CD4-positive, CD25-positive, alpha-beta regulatory T cell (primary cell): ENCODE data around the gene GUCY2D. TPM values are rescaled to one million over a fixed set of nuclear protein-coding genes. Genes with fewer than 3 reads are reported as not detected.

Experiments used
- ATAC-seq, 2 donors: fragments of 150-1000 bp; cut with Tn5 transposase; one replicate each; pipeline ENCODE4 v1.10.0; 2021; ENCODE audit warnings: low read depth in 2 of 2, moderate number of reproducible peaks in 2 of 2, moderate library complexity in 1 of 2
- DNase-seq, 3 donors: peaks; one replicate each; pipeline versions ENCODE4 v3.0.0 to v3.0.0-alpha.2; 2012 to 2022; ENCODE audit warnings: mixed read lengths in 1 of 3
- H3K27ac ChIP-seq: one replicate; pipeline ENCODE4 v1.7.0; 2013; ENCODE audit warnings: mild to moderate bottlenecking, low read length; ENCODE audit not compliant: insufficient read depth, poor library complexity, severe bottlenecking
- H3K27me3 ChIP-seq: one replicate; pipeline ENCODE4 v1.7.0; 2013; ENCODE audit warnings: low read length; ENCODE audit not compliant: control insufficient read depth, insufficient read depth
- H3K36me3 ChIP-seq: one replicate; pipeline ENCODE4 v1.7.0; 2013; ENCODE audit warnings: mild to moderate bottlenecking, low read length, moderate library complexity; ENCODE audit not compliant: control insufficient read depth, insufficient read depth
- H3K4me1 ChIP-seq: 2 replicates; pipeline ENCODE4 v1.7.0; 2013; ENCODE audit warnings: mild to moderate bottlenecking, low read length; ENCODE audit not compliant: insufficient read depth, control insufficient read depth, poor library complexity, severe bottlenecking
- H3K4me3 ChIP-seq: one replicate; pipeline ENCODE4 v1.7.0; 2013; ENCODE audit warnings: low read depth, mild to moderate bottlenecking, low read length, moderate library complexity
- H3K9me3 ChIP-seq, 2 experiments: 1 replicate in 1 of 2; 2 replicates in 1 of 2; pipeline ENCODE4 v1.7.0; 2013; ENCODE audit warnings: low read length in 2 of 2, mild to moderate bottlenecking in 1 of 2, moderate library complexity in 1 of 2; ENCODE audit not compliant: control insufficient read depth in 2 of 2
- H3K27ac Mint-ChIP-seq, 3 donors: one replicate each; pipeline ENCODE4 v1.8.0; 2020 to 2022; ENCODE audit warnings: mild to moderate bottlenecking in 3 of 3, mixed read lengths in 3 of 3, moderate library complexity in 2 of 3
- H3K27me3 Mint-ChIP-seq: one replicate; pipeline ENCODE4 v1.8.0; 2022; ENCODE audit warnings: mild to moderate bottlenecking, mixed read lengths
- H3K36me3 Mint-ChIP-seq: one replicate; pipeline ENCODE4 v1.8.0; 2020; ENCODE audit warnings: mixed read lengths
- H3K4me1 Mint-ChIP-seq, 4 donors: one replicate each; pipeline ENCODE4 v1.8.0; 2020 to 2022; ENCODE audit warnings: mixed read lengths in 4 of 4, mild to moderate bottlenecking in 1 of 4
- H3K4me3 Mint-ChIP-seq, 4 donors: one replicate each; pipeline ENCODE4 v1.8.0; 2020 to 2022; ENCODE audit warnings: mild to moderate bottlenecking in 4 of 4, mixed read lengths in 4 of 4, moderate library complexity in 3 of 4
- H3K9me3 Mint-ChIP-seq, 7 donors: one replicate each; pipeline ENCODE4 v1.8.0; 2020 to 2022; ENCODE audit warnings: mixed read lengths in 7 of 7, mild to moderate bottlenecking in 3 of 7, moderate library complexity in 2 of 7
- polyA plus RNA-seq, 4 donors: library from polyadenylated mRNA; unstranded; fragments of 300-500 nt; fragmentation: Illumina TruSeq; gene quantifications; one replicate each; pipeline ENCODE4 v1.2.3, GENCODE V29; 2021
- total RNA-seq: library from RNA; stranded (reverse); gene quantifications from one replicate; pipeline ENCODE4 v1.2.3, GENCODE V29; 2022

Gene GUCY2D
- total and polyA plus RNA-seq, 5 donors from 2014 or later, result 0.23 TPM; not detected in 4

DNA sequence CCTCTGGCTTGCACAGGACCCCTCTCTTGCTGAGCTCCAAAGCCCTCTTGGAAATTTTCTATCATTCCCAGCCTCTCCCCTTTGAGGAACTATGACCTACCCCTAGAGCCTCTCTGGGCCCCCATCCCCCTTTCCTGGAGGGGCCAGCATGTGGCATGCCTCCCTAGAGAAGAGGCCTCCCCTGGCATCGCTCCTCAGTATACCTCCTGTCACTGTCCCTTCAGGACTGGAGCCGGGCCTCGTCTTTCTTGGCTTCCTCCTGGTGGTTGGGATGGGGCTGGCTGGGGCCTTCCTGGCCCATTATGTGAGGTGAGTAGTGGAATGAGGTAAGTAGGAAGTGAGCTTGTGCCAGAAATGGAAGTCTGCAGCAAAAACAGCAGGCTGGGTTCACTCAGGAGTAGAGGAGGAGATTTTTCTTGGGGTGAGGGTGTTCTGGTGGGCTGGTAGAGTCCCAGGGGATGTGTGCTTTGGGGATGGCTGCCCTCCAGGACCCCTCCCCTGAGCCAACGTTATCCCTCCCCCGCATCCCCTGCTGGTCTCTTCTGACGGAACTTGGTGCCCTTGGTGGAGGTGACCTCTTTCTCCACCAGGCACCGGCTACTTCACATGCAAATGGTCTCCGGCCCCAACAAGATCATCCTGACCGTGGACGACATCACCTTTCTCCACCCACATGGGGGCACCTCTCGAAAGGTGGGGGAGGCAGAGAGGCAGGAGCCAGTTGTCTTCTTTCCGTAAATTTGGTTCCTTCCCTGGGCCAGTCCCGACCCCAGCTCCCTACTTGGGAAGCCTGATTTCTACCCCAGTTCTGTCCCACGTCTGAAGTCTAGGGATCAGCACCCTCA lies 4.6 kb downstream of the GUCY2D start:
- Histone ChIP-seq H3K36me3 (no peaks in the 10 kb centered on the region), H3K9me3 (no peaks in the 10 kb centered on the region), H3K27ac (no peak overlapping the region), H3K4me1 (peaks cover 7% of the 10 kb centered on the region), H3K27me3 (peaks cover 7% of the 10 kb centered on the region), H3K4me3 (no peak overlapping the region)
- no peaks in the 10 kb centered on the region for H3K36me3 Mint-ChIP-seq
- peaks cover 31% of the 10 kb centered on the region for H3K27me3 Mint-ChIP-seq
- ATAC-seq (no peak), DNase-seq (no peak)
- peaks cover 0 to 3% (median 2%) of the 10 kb centered on the region in 4 donors for H3K4me1 Mint-ChIP-seq
- peaks cover 0 to under 1% (median 0%) of the 10 kb centered on the region in 7 donors for H3K9me3 Mint-ChIP-seq
- H3K27ac Mint-ChIP-seq, result no peak overlapping the region
- no peak overlapping the region for H3K4me3 Mint-ChIP-seq

DNA sequence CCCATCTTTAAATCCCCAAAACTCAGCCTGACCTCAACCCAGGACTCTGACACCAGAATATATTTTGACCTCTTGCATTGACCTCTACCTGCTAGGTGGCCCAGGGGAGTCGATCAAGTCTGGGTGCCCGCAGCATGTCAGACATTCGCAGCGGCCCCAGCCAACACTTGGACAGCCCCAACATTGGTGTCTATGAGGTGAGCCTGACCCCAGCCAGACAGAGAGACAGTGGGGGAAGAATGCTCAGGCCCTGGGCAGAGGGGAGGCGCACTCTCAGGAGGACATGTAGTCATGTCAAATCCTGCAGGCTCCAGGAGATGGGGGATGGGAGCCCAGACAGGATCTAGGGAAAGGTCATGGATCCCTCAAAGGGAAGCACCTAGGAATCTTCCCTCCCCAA lies 5.4 kb downstream of the GUCY2D start:
- H3K36me3 ChIP-seq, result no peaks in the 10 kb centered on the region
- no peak for ATAC-seq
- H3K4me3 Mint-ChIP-seq, result no peak overlapping the region
- no peak overlapping the region for H3K27ac ChIP-seq
- H3K9me3 ChIP-seq, result no peaks in the 10 kb centered on the region
- no peaks in the 10 kb centered on the region for H3K36me3 Mint-ChIP-seq
- H3K27me3 Mint-ChIP-seq, result peaks cover 28% of the 10 kb centered on the region
- H3K4me3 ChIP-seq, result no peak overlapping the region
- no peaks in the 10 kb centered on the region for H3K4me1 Mint-ChIP-seq
- no peaks in the 10 kb centered on the region for H3K4me1 ChIP-seq
- no peak overlapping the region for H3K27ac Mint-ChIP-seq
- H3K9me3 Mint-ChIP-seq, result no peaks in the 10 kb centered on the region
- DNase-seq, result no peak
- H3K27me3 ChIP-seq, result peaks cover 3% of the 10 kb centered on the region

DNA sequence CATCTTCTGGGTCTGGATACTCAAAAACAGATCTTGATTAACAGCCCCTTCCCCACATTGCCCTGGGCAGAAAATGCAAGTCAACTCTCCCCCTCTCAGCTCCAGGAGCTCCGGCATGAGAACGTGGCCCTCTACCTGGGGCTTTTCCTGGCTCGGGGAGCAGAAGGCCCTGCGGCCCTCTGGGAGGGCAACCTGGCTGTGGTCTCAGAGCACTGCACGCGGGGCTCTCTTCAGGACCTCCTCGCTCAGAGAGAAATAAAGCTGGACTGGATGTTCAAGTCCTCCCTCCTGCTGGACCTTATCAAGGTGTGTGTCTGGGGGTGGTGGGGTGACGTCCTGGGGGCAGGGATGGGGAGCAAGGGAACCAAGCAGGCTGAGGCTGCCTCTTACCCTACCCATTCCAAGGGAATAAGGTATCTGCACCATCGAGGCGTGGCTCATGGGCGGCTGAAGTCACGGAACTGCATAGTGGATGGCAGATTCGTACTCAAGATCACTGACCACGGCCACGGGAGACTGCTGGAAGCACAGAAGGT lies 9.7 kb downstream of the GUCY2D start:
- H3K27me3 Mint-ChIP-seq, result peaks cover 22% of the 10 kb centered on the region
- peaks cover 12% of the 10 kb centered on the region for H3K4me1 ChIP-seq
- H3K27me3 ChIP-seq, result peaks cover 3% of the 10 kb centered on the region

DNA sequence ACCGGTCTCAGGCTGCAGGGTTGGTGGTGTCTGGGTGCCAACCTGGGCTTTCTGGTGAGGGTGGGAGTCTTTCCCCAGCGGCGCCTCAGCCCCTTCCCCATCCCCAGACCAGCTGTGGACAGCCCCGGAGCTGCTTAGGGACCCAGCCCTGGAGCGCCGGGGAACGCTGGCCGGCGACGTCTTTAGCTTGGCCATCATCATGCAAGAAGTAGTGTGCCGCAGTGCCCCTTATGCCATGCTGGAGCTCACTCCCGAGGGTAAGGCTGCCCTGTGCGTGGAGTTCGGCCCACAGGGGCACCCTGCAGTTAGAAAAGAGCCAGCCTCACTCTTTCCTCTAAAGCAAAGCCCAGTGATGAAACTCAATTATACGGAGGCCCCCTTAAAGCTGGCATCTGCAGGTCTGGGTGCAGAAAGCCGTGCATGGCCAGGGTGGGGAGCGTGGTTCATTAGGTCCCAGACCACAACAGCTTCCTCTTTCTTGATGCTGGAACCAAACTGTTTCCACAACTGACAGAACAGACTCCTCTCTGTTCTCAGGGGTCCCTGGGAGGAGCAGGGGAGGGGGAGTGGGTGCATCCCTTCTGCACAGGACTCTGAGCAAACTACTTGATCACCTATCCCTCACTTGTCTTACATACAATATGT lies 10.7 kb downstream of the GUCY2D start:
- ATAC-seq (no peak), DNase-seq (no peak)
- Mint-ChIP-seq H3K9me3 (no peaks in the 10 kb centered on the region), H3K4me3 (no peak overlapping the region), H3K27ac (no peak overlapping the region), H3K36me3 (no peaks in the 10 kb centered on the region), H3K27me3 (peaks cover 25% of the 10 kb centered on the region), H3K4me1 (peaks cover 0 to 11% (median 5%) of the 10 kb centered on the region in 4 donors)
- Histone ChIP-seq H3K4me3 (no peak overlapping the region), H3K27ac (no peak overlapping the region), H3K4me1 (peaks cover 12% of the 10 kb centered on the region), H3K36me3 (no peaks in the 10 kb centered on the region), H3K27me3 (peaks cover 4% of the 10 kb centered on the region), H3K9me3 (no peaks in the 10 kb centered on the region)

More for the DNA sequence above, 9.7 kb downstream of the GUCY2D start:
- no peak overlapping the region for H3K4me3 Mint-ChIP-seq
- peak overlapping the region in 1 of 3 donors; percentile 26 for H3K27ac Mint-ChIP-seq
- DNase-seq (no peak), ATAC-seq (no peak)
- Histone ChIP-seq H3K36me3 (no peaks in the 10 kb centered on the region), H3K27ac (no peak overlapping the region), H3K9me3 (no peaks in the 10 kb centered on the region), H3K4me3 (no peak overlapping the region)
- peaks cover 0 to 11% (median 5%) of the 10 kb centered on the region in 4 donors for H3K4me1 Mint-ChIP-seq
- no peaks in the 10 kb centered on the region for H3K9me3 Mint-ChIP-seq
- H3K36me3 Mint-ChIP-seq, result no peaks in the 10 kb centered on the region

DNA sequence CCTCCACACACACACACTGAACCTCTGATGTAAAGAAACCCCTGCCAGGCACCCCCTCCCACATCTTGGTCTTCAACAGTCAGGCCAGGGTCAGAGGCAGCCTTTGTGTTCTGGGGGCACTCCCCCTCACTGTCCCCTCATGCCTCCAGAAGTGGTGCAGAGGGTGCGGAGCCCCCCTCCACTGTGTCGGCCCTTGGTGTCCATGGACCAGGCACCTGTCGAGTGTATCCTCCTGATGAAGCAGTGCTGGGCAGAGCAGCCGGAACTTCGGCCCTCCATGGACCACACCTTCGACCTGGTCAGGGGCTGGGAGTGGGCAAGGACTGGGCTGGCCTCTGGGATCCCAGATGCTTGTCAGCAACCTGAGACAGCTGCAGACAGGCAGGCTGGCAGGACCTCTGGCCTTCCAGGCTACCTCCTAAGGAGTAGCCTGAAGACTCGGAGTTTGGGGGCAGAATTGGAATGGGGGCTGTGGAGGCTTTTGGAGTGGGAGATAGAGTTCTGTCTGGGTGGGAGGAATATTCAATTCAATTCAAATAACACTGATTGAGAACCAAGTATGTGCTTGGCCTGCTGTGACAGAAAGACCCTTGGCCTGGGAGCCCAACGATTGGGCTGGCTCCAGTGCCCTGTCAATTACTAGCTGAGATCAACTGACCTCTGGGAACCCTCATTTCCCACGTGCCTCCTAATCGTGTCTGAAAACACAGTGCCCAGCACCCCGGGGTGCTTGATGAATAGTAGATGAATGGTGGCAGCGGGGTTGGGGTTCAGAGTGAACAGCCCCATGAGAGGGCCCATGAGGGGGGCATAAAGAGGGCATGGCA lies 11.5 kb downstream of the GUCY2D start:
- Mint-ChIP-seq H3K9me3 (no peaks in the 10 kb centered on the region), H3K27me3 (peaks cover 30% of the 10 kb centered on the region), H3K27ac (no peak overlapping the region), H3K4me3 (peak overlapping the region in 1 of 4 donors; percentile 25), H3K36me3 (no peaks in the 10 kb centered on the region), H3K4me1 (peaks cover 0 to 11% (median 8%) of the 10 kb centered on the region in 4 donors)
- no peaks in the 10 kb centered on the region for H3K9me3 ChIP-seq
- H3K27me3 ChIP-seq, result peaks cover 4% of the 10 kb centered on the region
- H3K36me3 ChIP-seq, result no peaks in the 10 kb centered on the region
- no peak overlapping the region for H3K4me3 ChIP-seq
- H3K4me1 ChIP-seq, result peaks cover 12% of the 10 kb centered on the region
- DNase-seq, result no peak
- no peak for ATAC-seq
- no peak overlapping the region for H3K27ac ChIP-seq

DNA sequence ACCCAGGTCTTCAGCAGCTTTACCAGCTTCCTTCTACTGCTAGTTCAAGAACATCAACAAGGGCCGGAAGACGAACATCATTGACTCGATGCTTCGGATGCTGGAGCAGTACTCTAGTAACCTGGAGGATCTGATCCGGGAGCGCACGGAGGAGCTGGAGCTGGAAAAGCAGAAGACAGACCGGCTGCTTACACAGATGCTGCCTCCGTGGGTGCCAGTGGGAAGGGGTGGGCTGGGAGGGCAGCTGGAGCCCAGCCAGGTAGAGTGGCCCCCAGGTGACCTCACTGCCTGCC lies 12.1 kb downstream of the GUCY2D start:
- Mint-ChIP-seq H3K27me3 (peaks cover 35% of the 10 kb centered on the region), H3K4me1 (peaks cover 0 to 11% (median 8%) of the 10 kb centered on the region in 4 donors), H3K4me3 (peak overlapping the region in 1 of 4 donors; percentile 25), H3K36me3 (no peaks in the 10 kb centered on the region), H3K9me3 (no peaks in the 10 kb centered on the region), H3K27ac (no peak overlapping the region)
- Histone ChIP-seq H3K9me3 (no peaks in the 10 kb centered on the region), H3K4me3 (no peak overlapping the region), H3K36me3 (no peaks in the 10 kb centered on the region), H3K4me1 (peaks cover 12% of the 10 kb centered on the region), H3K27ac (no peak overlapping the region), H3K27me3 (peaks cover 4% of the 10 kb centered on the region)
- no peak for DNase-seq
- ATAC-seq, result no peak

DNA sequence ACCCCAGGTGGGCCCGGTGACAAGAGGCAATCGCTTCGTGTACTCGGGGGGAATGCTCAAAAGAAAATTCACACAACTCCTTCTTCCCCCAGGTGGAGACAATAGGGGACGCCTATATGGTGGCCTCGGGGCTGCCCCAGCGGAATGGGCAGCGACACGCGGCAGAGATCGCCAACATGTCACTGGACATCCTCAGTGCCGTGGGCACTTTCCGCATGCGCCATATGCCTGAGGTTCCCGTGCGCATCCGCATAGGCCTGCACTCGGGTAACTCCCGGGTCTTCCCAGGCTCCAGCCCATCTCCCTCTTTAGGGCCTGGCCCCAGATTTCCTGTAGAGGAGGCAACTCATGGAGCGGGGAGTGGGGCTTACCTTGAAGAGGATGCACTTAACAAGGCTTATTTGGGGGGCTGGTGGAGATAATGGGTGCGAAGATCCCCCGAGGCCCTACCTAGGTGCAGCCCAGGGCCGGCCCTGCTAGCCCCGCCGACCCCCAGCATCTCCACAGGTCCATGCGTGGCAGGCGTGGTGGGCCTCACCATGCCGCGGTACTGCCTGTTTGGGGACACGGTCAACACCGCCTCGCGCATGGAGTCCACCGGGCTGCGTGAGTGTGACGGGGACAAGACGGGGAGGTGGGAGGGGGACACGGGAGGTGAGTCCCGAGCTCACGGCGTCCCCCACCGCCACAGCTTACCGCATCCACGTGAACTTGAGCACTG lies 13.0 kb downstream of the GUCY2D start:
- H3K27ac ChIP-seq, result no peak overlapping the region
- Mint-ChIP-seq H3K9me3 (no peaks in the 10 kb centered on the region), H3K4me1 (peaks cover 0 to 11% (median 8%) of the 10 kb centered on the region in 4 donors), H3K4me3 (peak overlapping the region in 2 of 4 donors; percentile 51 to 74), H3K36me3 (no peaks in the 10 kb centered on the region), H3K27me3 (peaks cover 38% of the 10 kb centered on the region), H3K27ac (no peak overlapping the region)
- ATAC-seq, result no peak
- H3K36me3 ChIP-seq, result no peaks in the 10 kb centered on the region
- H3K4me3 ChIP-seq, result no peak overlapping the region
- no peak for DNase-seq
- peaks cover 4% of the 10 kb centered on the region for H3K27me3 ChIP-seq
- peaks cover 12% of the 10 kb centered on the region for H3K4me1 ChIP-seq
- H3K9me3 ChIP-seq, result no peaks in the 10 kb centered on the region
